LNCAP (cell line): Measurements from ENCODE around the gene TNFSF13.

Experiments used
- CTCF ChIP-seq: fragments of 450-650 bp; IDR thresholded peaks from 2 replicates; pipeline ENCODE4 v1.5.1; 2017; ENCODE audit warnings: mild to moderate bottlenecking

The TNFSF13 gene

GRCh38 chr17:7572588-7573323, 14.2 kb downstream of the TNFSF13 start:
- no peak for TF ChIP-seq CTCF

GRCh38 chr17:7573324-7574080, 15.0 kb downstream of the TNFSF13 start:
- no peak for TF ChIP-seq CTCF

DNA sequence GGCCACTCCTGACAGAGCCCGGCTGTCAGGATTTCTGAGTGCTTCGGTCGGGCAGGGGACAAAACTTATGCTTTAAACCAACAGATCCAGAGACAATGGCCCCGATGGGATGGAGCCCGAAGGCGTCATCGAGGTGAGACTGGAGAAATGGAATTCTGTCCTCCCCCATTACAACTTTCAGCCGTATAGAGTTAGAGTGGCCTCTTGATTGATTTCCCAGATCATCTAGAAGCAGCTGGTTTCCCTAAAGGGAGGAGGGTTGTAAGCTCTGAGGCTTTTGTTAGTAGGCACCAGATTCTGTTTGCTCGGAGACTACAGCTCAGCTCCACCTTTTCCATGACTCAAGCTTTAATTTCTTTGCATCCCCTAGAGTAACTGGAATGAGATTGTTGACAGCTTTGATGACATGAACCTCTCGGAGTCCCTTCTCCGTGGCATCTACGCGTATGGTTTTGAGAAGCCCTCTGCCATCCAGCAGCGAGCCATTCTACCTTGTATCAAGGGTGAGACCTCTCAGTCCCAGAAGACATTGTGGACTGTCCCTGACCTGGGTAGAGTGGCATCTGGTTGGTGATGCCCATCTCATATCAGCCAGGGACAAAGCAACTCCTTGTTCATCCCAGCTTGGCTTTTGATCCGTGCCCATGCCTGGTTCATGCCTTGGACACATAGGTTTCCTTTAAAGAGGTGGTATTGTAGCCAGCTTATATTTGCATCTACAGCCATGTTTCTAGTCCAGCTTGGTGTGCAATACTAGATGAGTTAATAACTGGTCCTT, 15.8 kb downstream of the TNFSF13 start:
- no peak for TF ChIP-seq CTCF

GRCh38 chr17:7575481-7575883, 16.9 kb downstream of the TNFSF13 start:
- no peak for TF ChIP-seq CTCF

DNA sequence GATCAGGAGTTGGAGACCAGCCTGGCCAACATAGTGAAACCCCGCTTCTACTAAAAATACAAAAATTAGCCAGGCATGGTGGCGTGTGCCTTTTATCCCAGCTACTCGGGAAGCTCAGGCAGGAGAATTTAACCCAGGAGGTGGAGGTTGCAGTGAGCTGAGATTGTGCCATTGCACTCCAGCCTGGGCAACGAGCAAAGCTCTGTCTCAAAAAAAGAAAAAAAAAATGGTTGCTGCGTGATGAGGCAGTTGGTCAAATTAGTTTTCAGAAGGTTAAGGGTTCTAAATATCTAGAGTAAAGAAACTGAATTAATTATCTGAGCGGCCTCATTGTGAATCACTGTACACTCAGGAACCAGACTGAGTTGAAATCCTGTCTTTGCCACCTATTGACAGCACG, 17.4 kb downstream of the TNFSF13 start:
- TF ChIP-seq CTCF: no peak

DNA sequence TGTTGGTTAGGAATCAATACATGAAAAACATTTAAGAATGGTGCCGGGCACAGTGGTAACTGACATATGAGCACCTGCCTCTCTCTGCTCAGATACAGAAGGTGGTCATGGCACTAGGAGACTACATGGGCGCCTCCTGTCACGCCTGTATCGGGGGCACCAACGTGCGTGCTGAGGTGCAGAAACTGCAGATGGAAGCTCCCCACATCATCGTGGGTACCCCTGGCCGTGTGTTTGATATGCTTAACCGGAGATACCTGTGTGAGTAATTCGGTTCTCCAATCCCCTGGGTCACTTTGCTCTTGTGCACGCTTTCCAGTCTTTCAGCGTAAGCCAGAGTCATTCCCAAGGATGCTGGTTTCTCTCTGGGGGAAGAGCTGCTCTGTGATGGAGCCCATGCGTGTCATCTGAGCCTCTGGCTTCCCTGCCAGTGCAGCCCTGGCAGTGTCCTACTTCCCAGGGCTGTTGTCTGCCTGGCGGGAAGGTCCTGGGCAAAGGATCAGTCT, 17.9 kb downstream of the TNFSF13 start:
- TF ChIP-seq CTCF: no peak
